ENCODE measurements around the gene UBXN7.
A peak's percentile ranks its signal among the peaks of the same experiment; 100 is the strongest.
"Not testable (repeated sequence)": the region's sequence is repeated elsewhere in the genome, so short reads cannot be mapped to it uniquely, and the experiment has no call there.

The UBXN7 gene

GRCh38 chr3:196432137-196432879 lies at the start of gene UBXN7:
TSS of gene UBXN7 (minus strand) at chr3:196432427. CDS start at chr3:196432399, 28 bp downstream.
- peak; percentile 95 for DNase-seq

- no peak for DNase-seq
These were observed 45.5 kb upstream of the UBXN7 start for GRCh38 chr3:196477678-196478077.

GRCh38 chr3:196472286-196472685 lies 40.1 kb upstream of the UBXN7 start:
- no peak for DNase-seq

- DNase-seq, result no peak
These were observed 39.3 kb upstream of the UBXN7 start for GRCh38 chr3:196471551-196471950.

GRCh38 chr3:196470182-196470581 lies 38.0 kb upstream of the UBXN7 start:
- not testable (repeated sequence) for DNase-seq

GRCh38 chr3:196463804-196464203 lies 31.6 kb upstream of the UBXN7 start:
- DNase-seq, result no peak

- DNase-seq, result no peak
These were observed 31.2 kb upstream of the UBXN7 start for GRCh38 chr3:196463478-196463756.

GRCh38 chr3:196462680-196463477 lies 30.7 kb upstream of the UBXN7 start:
- not testable (repeated sequence) for DNase-seq

GRCh38 chr3:196458063-196458462 lies 25.8 kb upstream of the UBXN7 start:
- no peak for DNase-seq

GRCh38 chr3:196457470-196457869 lies 25.2 kb upstream of the UBXN7 start:
- not testable (repeated sequence) for DNase-seq

- no peak for DNase-seq
These were observed 22.7 kb upstream of the UBXN7 start for GRCh38 chr3:196454935-196455334.

GRCh38 chr3:196445391-196445790 lies 13.2 kb upstream of the UBXN7 start:
- DNase-seq, result not testable (repeated sequence)

GRCh38 chr3:196444500-196444894 lies 12.3 kb upstream of the UBXN7 start:
- DNase-seq, result no peak

- DNase-seq, result no peak
These were observed 8.5 kb upstream of the UBXN7 start for GRCh38 chr3:196440696-196441095.

GRCh38 chr3:196440041-196440537 lies 7.9 kb upstream of the UBXN7 start:
- no peak for DNase-seq

- DNase-seq, result peak; percentile 15
These were observed 768 bp downstream of the UBXN7 start for GRCh38 chr3:196431181-196432136.

- DNase-seq, result no peak
These were observed 4.2 kb downstream of the UBXN7 start for GRCh38 chr3:196428041-196428440.

GRCh38 chr3:196424421-196424820 lies 7.8 kb downstream of the UBXN7 start:
- DNase-seq, result not testable (repeated sequence)

- peak; percentile 66 for DNase-seq
These were observed 9.0 kb downstream of the UBXN7 start for GRCh38 chr3:196423044-196423781.

GRCh38 chr3:196421668-196422067 lies 10.6 kb downstream of the UBXN7 start:
- not testable (repeated sequence) for DNase-seq

GRCh38 chr3:196419386-196419785 lies 12.8 kb downstream of the UBXN7 start:
- no peak for DNase-seq

GRCh38 chr3:196418601-196419000 lies 13.6 kb downstream of the UBXN7 start:
- DNase-seq, result no peak
